Measurements from ENCODE around the gene TNNC2. TPM values are rescaled to one million over a fixed set of nuclear protein-coding genes. Genes with fewer than 3 reads are reported as not detected.
"Not testable (repeated sequence)": the region's sequence is repeated elsewhere in the genome, so short reads cannot be mapped to it uniquely, and the experiment has no call there.

Gene TNNC2
- total RNA-seq = under 1 TPM in 1 of 2 donors, not detected in 1; 0.37 TPM

GRCh38 chr20:45827030-45827652 lies at the start of gene TNNC2:
TNNC2 (minus strand) TSS chr20:45827312; CDS start chr20:45827248, 64 bp downstream.
- H3K4me3 Mint-ChIP-seq = no peak within 1 kb of the TSS
- no peaks in the 10 kb centered on the region for H3K36me3 Mint-ChIP-seq (ENCODE audit: low read depth)
- H3K4me1 Mint-ChIP-seq = peaks cover 8% of the 10 kb centered on the region
- H3K27me3 Mint-ChIP-seq = peaks cover 12% of the 10 kb centered on the region
- no peak for ATAC-seq (replicated peaks)
- no peaks in the 10 kb centered on the region for H3K9me3 Mint-ChIP-seq
- H3K27ac Mint-ChIP-seq = no peak within 1 kb of the TSS

DNA sequence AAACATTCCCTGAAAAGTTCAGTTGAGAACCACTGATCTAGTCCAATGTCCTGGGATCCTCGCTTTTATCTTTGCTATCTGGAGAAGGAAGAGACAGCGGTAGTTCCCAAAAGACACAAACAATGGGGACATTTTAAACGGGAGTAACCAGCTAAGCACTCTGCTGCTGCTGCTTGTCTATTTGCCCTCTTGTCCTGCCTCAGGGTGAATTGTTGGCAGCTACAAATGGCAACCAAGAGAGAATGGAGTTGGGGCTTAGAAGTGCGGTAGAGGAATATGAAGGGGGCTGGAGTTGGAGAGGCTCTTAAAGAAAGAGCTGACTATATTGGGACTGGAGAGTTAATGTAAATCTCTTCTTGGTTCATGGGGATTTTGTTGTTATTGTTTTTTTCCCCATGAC lies 47.5 kb upstream of the TNNC2 start:
- Mint-ChIP-seq H3K4me3 (no peak overlapping the region), H3K36me3 (ENCODE audit: low read depth) (peaks cover 12% of the 10 kb centered on the region), H3K4me1 (no peaks in the 10 kb centered on the region), H3K27ac (no peak overlapping the region), H3K9me3 (no peaks in the 10 kb centered on the region), H3K27me3 (no peaks in the 10 kb centered on the region)
- no peak for ATAC-seq (replicated peaks)

DNA sequence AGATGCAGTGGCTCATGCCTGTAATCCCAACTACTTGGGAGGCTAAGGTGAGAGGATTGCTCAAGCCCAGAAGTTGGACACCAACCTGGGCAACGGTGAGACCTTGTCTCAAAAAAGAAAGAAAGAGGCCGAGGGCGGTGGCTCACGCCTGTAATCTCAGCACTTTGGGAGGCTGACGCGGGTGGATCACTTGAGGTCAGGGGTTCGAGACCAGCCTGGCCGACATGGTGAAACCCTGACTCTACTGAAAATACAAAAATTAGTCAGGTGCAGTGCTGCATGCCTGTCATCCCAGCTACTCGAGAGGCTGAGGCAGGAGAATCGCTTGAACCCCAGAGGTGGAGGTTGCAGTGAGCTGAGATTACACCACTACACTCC lies 47.0 kb upstream of the TNNC2 start:
- H3K4me3 Mint-ChIP-seq; H3K4me1 Mint-ChIP-seq; H3K27ac Mint-ChIP-seq; H3K9me3 Mint-ChIP-seq; ATAC-seq (replicated peaks); H3K27me3 Mint-ChIP-seq: not testable (repeated sequence)
- H3K36me3 Mint-ChIP-seq (ENCODE audit: low read depth) = peaks cover 12% of the 10 kb centered on the region

GRCh38 chr20:45873409-45874103 lies 46.4 kb upstream of the TNNC2 start:
- no peaks in the 10 kb centered on the region for H3K27me3 Mint-ChIP-seq
- H3K9me3 Mint-ChIP-seq = no peaks in the 10 kb centered on the region
- ATAC-seq (replicated peaks) = no peak
- no peak overlapping the region for H3K27ac Mint-ChIP-seq
- H3K36me3 Mint-ChIP-seq (ENCODE audit: low read depth) = peaks cover 12% of the 10 kb centered on the region
- H3K4me3 Mint-ChIP-seq = no peak overlapping the region
- no peaks in the 10 kb centered on the region for H3K4me1 Mint-ChIP-seq

DNA sequence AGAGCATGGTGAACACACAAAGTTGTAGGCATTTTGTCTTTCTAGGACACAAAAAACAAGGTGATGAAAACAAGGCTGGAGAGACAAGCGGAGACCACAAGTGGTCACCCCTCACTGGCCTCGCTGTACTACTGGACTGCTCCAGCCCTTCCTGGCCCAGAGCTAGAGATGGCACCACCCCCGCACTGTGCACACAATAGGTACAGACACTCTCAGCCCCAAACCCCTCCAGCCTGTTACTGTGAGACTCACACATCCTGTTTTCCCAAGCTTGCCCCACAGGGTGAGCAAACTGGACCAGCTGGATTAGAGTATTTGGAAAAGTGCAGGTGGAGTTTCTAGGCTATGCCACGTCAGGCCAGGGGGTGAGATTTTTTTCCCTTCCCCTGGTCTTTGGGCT lies 45.5 kb upstream of the TNNC2 start:
- no peak for ATAC-seq (replicated peaks)
- Mint-ChIP-seq H3K9me3 (no peaks in the 10 kb centered on the region), H3K27ac (no peak overlapping the region), H3K4me1 (no peaks in the 10 kb centered on the region), H3K27me3 (no peaks in the 10 kb centered on the region), H3K4me3 (no peak overlapping the region), H3K36me3 (ENCODE audit: low read depth) (peaks cover 12% of the 10 kb centered on the region)

- H3K27ac Mint-ChIP-seq = no peak overlapping the region
- no peaks in the 10 kb centered on the region for H3K9me3 Mint-ChIP-seq
- ATAC-seq (replicated peaks) = no peak
- H3K4me3 Mint-ChIP-seq = no peak overlapping the region
- no peaks in the 10 kb centered on the region for H3K27me3 Mint-ChIP-seq
- H3K36me3 Mint-ChIP-seq (ENCODE audit: low read depth) = peaks cover 6% of the 10 kb centered on the region
- no peaks in the 10 kb centered on the region for H3K4me1 Mint-ChIP-seq
These were observed 40.7 kb upstream of the TNNC2 start for GRCh38 chr20:45867819-45868176.

GRCh38 chr20:45867136-45867818 lies 40.2 kb upstream of the TNNC2 start:
- no peak for ATAC-seq (replicated peaks)
- Mint-ChIP-seq H3K4me3 (no peak overlapping the region), H3K27me3 (no peaks in the 10 kb centered on the region), H3K27ac (no peak overlapping the region), H3K36me3 (ENCODE audit: low read depth) (peaks cover 3% of the 10 kb centered on the region), H3K9me3 (no peaks in the 10 kb centered on the region), H3K4me1 (no peaks in the 10 kb centered on the region)

GRCh38 chr20:45866454-45866853 lies 39.3 kb upstream of the TNNC2 start:
- no peak overlapping the region for H3K4me3 Mint-ChIP-seq
- ATAC-seq (replicated peaks) = no peak
- H3K4me1 Mint-ChIP-seq = no peaks in the 10 kb centered on the region
- no peak overlapping the region for H3K27ac Mint-ChIP-seq
- no peaks in the 10 kb centered on the region for H3K36me3 Mint-ChIP-seq (ENCODE audit: low read depth)
- H3K9me3 Mint-ChIP-seq = no peaks in the 10 kb centered on the region
- H3K27me3 Mint-ChIP-seq = no peaks in the 10 kb centered on the region

DNA sequence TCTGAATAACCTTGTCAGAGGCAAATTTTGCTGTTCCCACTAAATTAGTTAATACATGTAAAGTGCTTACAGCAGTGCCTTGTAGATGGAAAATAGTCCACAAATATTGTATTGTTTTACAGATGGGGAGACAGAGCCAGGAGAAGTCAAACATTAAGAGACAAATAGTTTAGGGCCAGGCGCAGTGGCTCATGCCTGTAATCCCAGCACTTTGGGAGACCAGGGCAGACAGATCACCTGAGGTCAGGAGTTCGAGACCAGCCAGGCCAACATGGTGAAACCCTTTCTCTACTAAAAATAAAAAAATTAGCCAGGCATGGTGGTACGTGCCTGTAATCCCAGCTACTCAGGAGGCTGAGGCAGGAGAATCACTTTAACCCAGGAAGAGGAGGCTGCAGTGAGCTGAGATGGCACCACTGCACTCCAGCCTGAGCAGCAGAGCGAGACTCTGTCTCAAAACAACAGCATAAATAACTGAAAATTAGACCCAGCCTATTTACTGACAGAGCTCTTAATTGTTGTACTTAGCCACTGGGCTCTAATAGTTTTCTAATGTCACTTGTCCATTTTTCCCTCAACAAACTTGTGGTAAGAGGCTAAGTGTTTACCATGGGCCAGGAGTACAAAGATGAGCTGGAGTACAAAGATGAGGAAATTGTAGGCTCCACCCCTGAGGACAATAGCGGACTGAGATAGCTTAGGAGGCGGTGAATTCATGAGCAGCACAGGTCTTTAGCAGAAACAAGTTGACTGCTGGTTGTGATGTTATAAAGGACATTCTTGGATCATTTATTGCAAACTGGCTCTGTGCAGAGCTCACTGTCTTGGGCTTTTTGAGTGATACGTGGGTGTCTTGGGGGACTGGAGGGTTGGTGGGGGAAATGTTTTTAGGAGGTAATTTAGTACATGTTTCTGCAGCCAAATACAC lies 36.7 kb upstream of the TNNC2 start:
- no peak overlapping the region for H3K27ac Mint-ChIP-seq
- no peaks in the 10 kb centered on the region for H3K36me3 Mint-ChIP-seq (ENCODE audit: low read depth)
- no peaks in the 10 kb centered on the region for H3K9me3 Mint-ChIP-seq
- no peak for ATAC-seq (replicated peaks)
- peaks cover 11% of the 10 kb centered on the region for H3K4me1 Mint-ChIP-seq
- no peaks in the 10 kb centered on the region for H3K27me3 Mint-ChIP-seq
- no peak overlapping the region for H3K4me3 Mint-ChIP-seq

- ATAC-seq (replicated peaks) = no peak
- no peak overlapping the region for H3K27ac Mint-ChIP-seq
- no peaks in the 10 kb centered on the region for H3K9me3 Mint-ChIP-seq
- no peaks in the 10 kb centered on the region for H3K36me3 Mint-ChIP-seq (ENCODE audit: low read depth)
- H3K4me1 Mint-ChIP-seq = peaks cover 11% of the 10 kb centered on the region
- no peak overlapping the region for H3K4me3 Mint-ChIP-seq
- H3K27me3 Mint-ChIP-seq = no peaks in the 10 kb centered on the region
These were observed 34.3 kb upstream of the TNNC2 start for GRCh38 chr20:45861221-45862075.

- Mint-ChIP-seq H3K9me3 (no peaks in the 10 kb centered on the region), H3K4me3 (no peak overlapping the region), H3K27ac (no peak overlapping the region), H3K27me3 (no peaks in the 10 kb centered on the region), H3K4me1 (peaks cover 11% of the 10 kb centered on the region), H3K36me3 (ENCODE audit: low read depth) (no peaks in the 10 kb centered on the region)
- no peak for ATAC-seq (replicated peaks)
These were observed 33.6 kb upstream of the TNNC2 start for GRCh38 chr20:45860560-45861220.

- Mint-ChIP-seq H3K36me3 (ENCODE audit: low read depth) (no peaks in the 10 kb centered on the region), H3K4me3 (no peak overlapping the region), H3K4me1 (peaks cover 11% of the 10 kb centered on the region), H3K9me3 (no peaks in the 10 kb centered on the region), H3K27ac (no peak overlapping the region), H3K27me3 (no peaks in the 10 kb centered on the region)
- ATAC-seq (replicated peaks) = no peak
These were observed 32.8 kb upstream of the TNNC2 start for GRCh38 chr20:45859916-45860315.

- Mint-ChIP-seq H3K4me1 (peaks cover 11% of the 10 kb centered on the region), H3K27me3 (no peaks in the 10 kb centered on the region), H3K4me3 (peak overlapping the region; percentile 97), H3K36me3 (ENCODE audit: low read depth) (peaks cover 12% of the 10 kb centered on the region), H3K9me3 (no peaks in the 10 kb centered on the region), H3K27ac (peak overlapping the region; percentile 97)
- peak; percentile 55 for ATAC-seq (replicated peaks)
These were observed 30.7 kb upstream of the TNNC2 start for GRCh38 chr20:45857882-45858216.
